NCI-H146 treated with DMSO at 0.1 percent for 48 hours (cell line): ENCODE results near the gene PI4KA.

ENCODE experiments used
- DNase-seq: peaks from one replicate; lab custom pipeline; 2025; ENCODE audit not compliant: unreplicated experiment; lab: John Stamatoyannopoulos, UW

Gene PI4KA

DNA sequence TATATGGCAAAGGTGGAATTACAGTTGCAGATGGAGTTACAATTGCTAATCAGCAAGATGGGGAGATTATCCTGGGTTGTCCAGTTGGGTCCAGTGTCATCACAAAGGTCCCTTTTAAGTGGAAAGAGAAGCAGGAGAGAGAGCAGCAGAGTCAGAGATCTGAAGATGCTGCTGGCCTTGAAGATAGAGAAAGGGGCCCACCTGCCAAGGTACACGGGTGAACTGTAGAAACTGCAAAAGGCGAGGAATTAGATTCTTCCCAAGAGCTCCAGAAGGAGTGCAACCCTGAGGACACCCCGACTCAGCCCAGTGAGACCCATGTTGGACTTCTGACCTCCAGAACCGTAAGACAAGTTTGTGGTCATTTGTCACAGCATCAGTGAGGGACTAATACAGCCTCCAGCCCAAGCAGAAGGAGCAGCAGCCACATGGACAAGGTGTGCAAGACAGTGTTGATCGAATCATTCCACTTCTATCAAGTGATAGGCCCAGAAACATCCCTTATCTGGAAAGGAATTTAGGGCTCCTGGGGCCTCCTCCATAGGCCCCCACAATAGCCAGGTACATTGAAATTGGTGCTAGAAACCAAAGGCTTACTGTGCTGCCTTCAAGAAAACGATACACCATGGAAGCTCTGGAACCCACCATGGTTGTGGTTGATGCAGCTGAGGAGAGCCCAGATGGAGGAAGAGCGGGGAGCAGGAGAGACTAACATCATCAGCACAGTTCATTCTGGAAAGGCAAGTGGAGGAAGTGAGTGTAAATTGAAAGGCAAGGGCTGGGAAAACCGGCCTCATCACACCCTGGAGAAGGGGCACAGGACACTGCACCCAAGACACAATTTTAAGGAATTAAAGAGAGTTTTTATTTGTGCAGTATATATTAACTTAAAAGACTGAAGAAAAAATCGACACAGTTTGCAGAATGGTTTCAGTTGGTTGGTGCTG, 23.5 kb upstream of the PI4KA start:
- DNase-seq: no peak

DNA sequence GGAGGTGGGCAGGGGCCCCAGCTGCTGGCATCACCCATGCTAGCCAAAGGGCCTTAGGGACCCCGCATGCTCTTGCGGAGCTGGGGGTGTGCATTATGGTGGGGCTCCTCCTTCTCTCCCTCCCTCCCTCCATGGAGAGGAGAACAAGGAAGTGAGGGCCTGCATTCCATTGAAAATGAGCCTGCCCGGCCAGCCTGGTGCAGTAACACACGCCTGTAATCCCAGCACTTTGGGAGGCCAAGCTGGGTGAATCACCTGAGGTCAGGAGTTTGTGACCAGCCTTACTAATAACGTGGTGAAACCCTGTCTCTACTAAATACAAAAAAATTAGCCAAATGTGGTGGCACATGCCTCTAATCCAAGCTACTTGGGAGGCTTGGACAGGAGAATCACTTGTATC, 22.6 kb upstream of the PI4KA start:
- DNase-seq: no peak

DNA sequence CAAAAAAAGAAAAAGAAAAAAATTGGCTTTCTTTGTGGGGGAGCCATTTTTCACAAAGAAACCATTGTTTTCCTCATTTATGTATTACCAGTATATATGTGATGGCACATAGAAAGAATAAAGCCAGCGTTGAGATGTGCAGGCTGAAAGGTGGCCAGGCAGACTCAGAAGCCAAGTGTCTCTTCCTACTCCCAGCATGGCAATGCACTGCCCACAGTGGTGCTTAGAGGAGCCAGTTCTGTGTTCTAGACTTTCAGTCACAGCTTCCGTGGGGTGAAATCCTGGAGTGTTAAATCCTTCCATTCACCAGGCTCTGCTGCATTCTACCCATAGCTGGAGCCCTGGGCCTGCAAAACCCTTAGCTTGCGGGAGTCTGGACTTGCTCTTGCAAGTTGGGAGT, 19.1 kb upstream of the PI4KA start:
- no peak for DNase-seq

DNA sequence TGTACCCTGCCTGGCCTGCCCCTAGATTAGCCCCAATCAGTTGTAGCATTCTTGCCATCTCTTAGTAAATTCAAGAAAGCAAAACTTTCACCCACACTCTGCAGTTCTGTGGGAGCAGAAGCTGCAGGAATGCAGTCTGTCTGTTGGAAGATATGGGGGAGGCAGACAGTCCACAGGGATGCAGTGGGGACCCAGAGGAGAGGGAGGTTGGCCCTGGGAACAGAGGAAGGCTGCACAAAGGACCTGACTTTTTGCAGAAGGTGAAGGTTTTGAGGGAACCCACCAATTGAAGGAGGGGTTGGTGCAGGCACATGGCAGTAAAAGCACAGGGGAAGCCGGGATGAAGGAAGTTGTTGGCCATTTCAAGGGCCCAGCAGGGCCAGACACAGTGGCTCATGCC, 16.7 kb upstream of the PI4KA start:
- no peak for DNase-seq

DNA sequence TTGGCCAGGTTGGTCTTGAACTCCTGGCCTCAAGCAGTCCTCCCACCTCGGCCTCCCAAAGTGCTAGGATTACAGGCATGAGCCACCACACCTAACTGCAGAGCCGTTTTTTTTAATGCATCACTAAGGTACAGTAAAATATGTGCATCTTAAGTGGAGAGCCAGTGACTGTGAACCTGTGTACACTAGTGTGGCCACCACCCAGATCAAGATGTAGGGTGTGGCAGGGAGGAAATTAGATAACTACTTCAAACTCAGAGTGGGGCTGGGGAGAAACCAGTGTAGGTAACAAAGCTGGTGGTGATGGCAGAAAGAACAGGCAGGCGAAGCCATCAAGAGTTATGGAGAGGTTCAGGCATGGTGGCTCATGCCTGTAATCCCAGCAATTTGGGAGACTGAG, 14.6 kb upstream of the PI4KA start:
- no peak for DNase-seq

DNA sequence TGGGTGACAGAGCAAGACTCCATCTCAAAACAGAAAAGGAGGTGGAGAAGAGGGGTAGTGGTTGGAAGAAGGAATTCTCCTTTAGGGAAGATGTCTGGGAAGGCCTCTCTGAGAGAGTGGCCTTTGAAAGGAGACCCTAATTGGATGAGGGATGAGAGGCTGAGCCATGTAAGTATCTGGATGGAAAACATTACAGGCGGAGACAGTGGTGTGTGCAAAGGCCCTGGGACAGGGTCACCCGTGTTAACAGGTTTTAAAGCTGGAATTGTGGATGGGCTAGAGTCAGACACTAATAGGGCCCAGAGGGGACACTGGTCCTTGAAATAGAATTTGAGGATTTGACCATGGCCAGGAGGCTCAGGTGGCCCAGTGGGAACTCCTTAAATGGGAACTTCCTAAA, 10.6 kb upstream of the PI4KA start:
- no peak for DNase-seq

DNA sequence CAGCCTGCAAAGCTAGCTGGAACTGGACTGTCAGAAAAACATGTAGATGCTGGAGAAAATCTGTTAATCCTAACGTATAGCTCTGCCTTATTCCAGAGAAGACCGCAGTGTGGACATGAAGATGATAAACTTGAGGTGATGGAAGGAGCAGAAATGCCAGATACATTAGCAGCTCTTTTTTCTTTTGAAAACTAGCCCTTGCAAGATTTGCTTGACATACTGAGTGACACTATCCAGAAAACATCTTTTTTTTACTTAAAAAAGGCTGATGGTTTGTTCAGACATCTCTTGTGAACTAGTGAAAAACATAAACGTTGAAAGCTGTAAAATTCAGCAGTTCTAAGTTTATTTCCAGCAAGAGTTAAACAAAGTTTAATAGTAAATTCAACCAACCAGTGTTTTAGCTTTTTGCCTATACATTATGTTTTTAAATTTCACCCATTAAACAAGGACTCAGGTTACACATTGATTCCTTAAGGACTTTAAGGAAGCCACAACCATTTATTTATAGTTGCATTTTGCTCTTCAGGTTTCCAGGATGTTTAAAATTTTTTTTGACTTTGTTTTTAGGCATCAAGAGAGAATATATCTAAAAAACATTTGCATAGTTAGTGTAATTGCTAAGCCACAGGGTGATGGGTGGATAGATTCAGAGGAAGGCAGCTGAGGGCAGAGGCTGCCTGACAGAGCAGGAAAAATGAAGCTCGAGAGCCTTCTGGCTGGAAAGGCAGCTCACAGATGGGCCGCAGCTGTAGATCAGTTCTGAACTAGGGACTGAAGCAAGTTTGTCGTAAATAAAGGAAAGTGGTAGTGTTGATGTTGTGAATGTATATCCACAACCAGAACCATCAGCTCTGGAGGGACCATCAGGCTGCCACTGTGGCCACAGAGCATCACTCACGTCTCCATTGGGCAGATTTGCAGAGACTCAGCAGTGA, 9.7 kb upstream of the PI4KA start:
- DNase-seq: no peak

DNA sequence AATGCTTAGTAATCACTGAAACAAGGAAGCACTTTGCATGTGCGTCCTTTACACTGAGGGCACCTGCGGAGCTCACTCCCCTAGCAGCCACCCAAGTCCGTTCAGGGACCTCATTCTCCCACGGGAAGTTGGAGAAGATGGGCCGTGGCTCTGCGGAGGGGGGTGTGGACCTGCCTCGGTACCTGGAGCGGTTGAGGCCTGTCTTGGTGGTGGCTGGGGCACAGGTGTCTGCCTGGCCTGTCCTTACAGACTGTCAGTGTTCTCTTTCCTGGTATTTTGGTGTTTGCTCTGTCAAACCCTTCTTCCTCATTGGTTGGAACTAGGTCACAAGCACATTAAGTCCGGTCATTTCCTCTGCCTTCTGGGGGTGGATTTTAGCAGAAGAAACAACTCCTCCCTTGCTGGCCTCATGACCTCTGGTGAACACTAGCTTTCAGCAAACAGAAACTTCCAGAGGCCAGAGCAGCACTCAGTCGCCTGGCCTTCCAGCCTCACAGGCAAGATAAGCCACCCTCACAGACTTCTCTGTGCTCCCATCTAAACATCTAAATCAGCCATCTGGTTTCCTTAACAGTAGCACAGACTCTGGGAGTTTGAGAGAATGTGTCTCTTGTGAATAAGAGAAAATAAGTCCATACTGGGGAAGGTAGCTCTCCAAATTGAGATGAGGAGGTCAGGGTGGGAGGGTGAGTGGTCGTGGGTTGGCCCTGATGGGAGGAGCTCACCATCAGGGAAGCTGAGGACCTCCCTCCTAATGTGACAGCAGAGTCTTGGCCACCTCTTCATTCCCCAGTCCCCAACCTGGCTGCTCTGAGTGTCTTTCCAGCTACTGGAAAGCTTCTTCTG, 8.8 kb upstream of the PI4KA start:
- no peak for DNase-seq

DNA sequence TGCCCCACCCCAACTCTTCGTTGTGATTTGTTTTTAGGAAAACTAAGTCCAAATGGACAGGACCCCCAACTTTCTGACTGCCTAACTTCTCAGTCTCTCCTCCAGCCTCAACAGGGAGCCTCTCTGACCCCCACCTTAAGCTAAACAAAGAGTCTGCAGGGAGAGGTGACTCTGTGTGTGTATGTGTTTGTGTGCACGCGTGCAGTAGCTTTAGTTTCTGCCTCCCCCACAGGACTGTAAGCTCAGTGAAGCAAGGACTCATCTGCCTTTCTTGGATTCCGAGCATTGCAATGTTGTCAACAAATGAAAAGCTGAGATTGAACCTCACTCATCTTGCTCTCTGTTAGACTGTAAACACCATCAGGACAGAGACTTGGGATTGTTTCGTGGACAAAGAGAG, 8.1 kb upstream of the PI4KA start:
- DNase-seq: no peak

DNA sequence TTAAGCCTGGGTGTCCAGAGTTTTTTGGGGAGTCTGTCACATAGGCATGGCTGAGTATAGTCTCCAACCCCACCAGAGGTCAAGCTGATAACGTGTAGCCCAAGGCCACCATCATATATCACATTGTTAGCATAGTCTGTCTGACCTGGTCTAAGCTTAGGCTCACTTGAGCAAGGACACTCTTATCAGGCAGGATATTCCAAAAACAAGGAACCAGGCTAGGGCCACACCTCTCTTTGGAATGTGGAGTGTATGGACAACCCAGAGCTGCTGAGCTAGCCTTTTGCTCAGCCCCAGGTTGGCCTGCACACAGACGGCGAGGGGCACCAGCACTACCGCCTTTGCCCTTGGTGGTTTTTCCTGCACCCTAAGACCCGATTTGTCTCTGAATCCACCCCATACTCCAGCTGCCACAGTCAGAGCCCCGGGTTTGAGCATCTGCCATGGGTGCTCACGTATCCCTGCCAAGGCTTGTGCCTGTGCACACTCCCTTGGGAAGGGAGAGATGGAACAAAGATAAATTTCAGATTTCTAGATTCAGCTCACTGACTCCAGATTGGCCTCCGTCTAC, 7.3 kb upstream of the PI4KA start:
- no peak for DNase-seq

DNA sequence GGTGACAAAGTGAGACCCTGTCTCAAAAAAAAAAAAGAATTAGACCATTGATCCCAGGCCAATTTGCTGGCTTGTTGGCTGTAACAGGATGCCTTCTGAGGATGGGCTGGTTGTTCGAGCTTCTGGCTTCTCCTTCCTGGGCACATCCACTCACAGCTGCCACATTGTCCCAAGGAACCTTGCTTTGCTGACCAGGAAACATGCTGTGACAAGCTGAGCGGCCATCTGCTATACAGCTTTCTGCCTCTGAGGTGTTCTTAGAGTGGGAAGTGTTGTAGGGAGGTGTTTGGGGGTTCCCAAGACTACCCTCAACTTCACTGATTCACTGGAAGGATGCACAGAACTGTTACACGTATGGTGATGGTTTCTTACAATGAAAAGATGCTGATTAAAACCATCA, 6.7 kb upstream of the PI4KA start:
- DNase-seq: no peak

DNA sequence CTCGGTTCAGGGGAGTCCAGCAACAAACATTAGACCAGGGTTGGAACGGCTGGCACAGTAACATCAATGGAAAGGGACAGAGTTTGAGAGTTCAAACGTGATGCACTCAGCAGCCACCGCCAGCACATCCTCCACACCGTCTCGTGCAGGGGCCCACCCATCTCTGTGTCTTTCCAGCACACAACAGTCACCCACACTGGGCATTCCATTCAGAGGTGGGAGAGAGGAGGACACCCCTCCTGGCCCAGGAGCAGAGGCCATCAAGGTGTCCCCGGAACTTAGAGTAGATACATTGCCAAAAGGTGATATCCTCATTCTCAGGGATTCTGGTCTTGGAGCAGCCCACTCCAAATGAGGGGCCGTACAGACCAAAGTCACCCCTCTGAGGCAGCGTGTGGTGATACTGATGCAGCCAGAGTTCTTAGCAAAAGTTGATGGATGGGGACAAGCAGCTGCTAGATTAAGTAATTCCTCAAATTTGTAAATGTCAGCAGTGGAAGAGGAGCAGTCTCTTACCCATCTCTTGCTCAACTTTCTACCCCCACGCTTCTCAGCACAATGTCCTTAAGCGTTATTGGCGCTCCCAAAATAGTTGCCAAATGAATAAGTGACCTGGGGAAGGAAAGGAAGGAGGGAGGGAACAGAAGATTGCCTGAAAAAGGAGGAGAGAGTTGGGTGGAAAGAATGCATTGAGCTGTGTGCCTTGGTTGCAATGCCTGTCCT, 5.7 kb upstream of the PI4KA start:
- no peak for DNase-seq

DNA sequence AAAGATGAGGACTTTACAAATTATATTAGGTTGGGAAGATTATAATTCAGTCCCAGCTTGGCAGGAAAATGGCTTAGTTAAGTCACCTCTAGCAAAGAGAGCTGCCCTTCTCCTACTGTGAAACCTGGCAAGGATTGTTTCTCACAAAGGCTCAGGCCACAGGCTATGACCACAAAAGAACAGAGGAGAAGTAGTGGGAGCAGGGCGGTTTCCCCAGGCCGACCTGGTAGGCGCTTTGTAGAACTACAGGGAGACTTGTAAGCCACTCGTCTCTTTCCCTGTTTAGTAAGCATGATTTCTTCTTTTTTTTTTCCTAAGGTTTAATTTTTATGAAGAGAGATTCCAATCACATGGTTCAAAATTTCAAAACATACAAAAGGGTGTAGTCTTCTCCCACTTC, 4.8 kb upstream of the PI4KA start:
- DNase-seq: no peak

DNA sequence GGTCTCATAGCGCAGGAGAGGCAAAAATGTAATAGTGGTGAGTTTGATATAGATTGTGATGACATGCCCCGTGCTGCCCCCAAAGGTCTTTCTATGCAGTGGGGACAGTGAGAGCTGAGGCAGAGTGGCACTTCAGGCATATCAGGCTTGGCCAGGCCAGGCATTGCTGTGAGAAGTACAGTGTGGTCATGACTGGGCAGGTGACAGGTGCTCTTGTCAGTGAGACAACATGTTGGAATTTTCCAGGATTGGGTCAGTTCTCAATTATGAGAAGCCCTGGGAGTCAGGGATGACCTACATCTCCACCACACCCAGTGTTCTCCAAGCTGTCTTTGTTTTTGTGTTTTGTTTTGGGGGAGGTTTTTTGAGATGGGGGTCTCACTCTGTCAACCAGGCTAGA, 3.9 kb upstream of the PI4KA start:
- DNase-seq: no peak

DNA sequence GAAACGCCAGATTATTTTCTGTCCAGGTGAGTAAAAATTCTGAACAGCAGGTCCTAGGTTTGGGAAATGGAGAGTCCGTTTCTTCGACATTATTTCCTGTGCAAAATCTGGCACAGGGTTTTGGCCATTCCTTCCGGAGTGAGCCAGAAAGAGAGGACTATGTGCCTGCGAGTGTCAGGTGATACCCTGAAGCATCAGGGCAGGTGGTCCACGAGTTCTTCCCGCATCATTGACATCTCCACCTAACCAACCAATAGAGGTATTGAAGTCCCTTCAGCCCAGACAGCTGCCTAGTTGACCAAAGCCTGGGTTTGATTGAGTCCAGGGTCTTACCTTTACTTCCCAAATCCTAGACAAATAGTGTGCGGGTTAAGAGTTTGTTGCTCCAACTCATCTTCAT, 1.0 kb upstream of the PI4KA start:
- no peak for DNase-seq

DNA sequence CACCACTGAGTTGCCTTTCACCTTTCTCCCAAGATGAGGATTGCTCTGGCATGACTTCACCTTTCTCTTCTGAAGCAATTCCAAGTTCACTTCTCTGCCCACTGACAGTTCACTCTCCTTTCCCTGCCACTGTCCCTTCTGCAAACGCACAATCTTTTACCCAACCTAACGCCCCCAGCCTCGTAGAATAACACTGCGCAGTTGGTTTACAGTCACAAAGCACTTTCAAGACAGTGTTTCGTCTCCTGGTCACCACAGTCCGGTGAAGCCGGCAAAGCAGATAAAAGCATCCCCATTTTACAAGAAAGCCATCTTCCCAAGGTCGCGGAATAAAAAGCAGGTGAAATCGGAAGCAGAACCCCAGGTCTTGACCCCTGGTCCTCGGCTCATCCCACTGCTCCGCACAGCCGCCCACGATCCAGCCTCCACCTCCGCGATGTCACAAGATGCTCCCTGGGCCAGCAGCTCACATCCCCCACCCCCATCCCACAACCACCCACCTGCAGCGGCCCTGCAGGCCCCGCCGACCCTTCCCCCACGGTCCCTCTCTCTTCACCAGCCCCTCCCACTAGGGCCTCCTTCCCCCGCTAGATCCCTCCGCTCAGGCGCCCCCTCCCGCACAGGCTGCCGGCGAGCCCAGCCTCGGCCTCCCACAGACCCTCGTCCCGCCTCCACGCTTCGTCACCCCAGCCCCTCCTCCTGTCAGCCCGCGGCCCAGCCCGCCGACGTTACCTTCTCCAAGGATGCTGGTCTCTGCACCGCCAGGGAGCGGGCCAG, 585 bp downstream of the PI4KA start:
- peak; percentile 62 for DNase-seq

DNA sequence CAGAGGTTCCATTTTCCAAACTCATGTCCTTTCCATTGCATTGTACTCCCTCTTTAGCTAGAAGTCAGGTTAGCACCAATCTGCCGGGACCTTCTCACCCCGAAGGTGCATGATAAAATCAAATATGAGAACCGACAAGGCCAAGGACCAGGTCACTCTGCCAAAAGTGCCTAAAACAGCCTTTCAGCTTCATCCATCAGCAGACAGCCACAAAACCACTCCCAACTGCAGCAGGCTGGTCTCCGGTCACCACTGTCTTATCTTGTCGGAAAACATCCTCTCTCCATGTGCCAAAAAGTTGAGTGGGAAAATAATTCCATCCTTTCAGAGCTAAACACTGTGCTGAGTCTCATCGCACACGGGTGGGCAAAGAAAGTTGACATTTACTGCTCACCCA, 1.4 kb downstream of the PI4KA start:
- no peak for DNase-seq

DNA sequence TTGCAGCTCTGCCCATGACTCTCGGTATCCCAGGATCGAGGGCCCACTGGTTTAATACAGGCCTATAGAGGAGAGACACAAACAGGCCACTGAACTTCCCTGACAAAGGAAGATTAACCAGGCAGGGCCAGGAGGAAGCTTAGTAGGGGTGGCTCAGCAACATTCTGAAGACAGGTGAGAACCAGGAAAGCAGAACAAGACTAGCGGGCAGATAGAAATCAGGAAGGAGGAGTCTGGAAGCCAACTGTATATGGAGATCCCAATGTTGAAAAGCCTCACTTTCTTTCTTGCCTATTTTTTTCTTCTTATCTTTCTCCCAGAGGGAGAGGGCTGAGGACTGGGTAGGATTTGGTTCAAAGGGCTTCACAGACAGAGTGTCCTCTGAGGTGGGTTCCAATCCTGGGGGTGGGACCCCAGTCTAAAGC, 5.4 kb downstream of the PI4KA start:
- DNase-seq: no peak

DNA sequence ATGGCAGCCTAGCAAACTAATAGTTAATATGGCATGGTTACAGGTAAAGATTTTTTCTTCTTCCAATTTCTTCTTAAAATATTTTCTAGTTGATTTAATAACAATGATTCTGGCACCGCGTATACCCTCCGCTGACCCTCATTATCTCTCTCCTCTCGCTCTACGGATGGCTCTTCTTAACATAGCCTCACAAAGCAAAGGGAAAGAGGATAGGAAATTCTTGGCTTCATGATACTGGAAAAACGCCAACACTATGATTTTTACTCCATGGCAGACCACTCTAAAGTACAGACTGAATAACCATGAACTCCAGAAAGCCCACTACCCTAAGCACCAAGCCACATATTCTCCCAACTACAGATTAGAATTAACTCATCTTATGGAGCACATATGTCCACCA, 6.1 kb downstream of the PI4KA start:
- DNase-seq: no peak
